GM18870 (cell line): ENCODE measurements around the gene TFAP2A.

Experiments
- ATAC-seq: cut with Tn5 transposase; IDR thresholded peaks from one replicate; pipeline ENCODE4 v1.9.1; 2021; ENCODE audit warnings: moderate library complexity; ENCODE audit not compliant: unreplicated experiment

Gene TFAP2A

DNA sequence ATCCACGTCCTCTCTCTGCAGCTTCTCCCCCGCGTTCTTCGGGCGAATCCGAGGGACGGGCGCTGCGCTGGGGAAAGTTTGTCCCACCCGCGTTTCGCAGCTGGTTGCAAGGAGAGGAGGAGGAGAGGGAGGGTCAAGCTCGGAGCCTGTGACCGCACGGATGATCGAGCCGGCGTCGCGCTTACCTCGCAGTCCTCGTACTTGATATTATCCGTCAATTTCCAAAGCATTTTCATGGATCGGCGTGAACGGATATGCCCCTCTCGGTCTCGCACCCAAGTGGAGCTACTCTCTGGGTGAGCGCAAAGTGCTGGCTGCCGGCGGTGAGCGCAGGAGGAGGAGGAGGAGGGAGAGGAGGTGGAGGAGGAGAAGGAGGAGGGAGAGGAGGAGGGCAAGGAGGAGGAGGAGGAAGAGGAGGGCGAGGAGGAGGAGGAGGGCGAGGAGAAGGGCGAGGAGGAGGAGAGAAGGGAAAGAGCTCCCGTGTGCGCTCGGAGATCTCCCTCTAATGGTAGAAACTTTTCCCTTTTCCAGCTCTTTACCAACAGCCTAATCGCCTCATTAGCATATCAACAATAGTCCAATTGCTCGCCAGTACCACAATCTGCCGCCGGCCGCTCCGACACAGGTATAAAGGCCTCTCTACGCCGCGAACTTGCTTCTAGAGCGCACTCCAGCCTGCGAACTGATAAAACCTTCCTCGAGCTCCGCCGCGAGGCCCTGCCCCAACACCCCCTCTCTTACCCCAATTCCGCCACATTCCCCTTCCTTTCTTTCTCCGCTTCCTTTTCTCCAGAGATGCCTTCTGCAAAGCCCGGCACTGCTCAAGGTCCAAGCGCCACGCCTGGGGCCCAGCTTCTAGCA, at the start of gene TFAP2A:
Gene TFAP2A (minus strand): TSS at position 319 of the 861 bp plus-strand sequence. CDS start 83 bp downstream, at position 236.
- no peak for ATAC-seq

DNA sequence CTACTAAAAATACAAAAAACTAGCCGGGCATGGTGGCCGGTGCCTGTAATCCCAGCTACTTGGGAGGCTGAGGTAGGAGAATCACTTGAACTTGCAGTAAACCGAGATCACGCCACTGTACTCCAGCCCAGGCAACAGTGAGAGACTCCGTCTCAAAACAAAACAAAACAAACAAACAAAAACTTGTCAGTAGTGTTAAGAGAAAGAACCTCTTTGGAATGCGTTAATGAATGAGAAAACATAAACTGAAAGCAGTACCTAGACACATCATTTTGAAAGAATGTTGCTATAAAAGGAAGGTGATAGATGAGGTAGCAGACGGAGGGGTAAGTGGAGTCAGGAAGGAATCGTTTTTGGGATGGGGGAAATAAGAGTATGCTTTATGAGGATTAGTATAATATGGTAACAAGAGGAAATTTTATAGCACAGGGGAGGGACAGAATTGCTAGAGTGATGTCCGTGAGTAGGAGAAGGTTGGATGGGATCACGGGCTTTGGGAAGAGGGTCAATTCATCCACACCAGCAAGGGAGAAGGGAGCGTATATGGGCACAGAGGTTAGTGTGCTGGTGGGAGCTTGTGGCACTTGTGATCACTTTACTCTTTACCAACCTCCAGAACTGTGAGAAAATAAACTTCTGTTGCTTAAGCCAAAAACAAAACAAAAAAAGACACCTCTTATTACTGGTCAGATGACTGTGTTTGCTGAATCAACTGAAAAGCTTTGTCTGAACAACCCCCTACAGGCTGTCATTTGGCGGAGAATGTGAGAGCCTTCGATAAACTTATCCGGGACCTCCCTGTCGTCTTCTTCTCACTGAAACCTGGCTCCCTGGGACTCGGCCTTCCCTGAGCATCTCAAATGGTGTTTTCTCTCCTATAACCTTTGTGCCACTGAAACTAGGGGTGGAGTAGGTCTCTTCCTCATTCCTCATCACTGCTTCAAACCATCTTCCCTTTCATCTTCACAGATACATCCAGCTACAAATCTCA, 48.9 kb upstream of the TFAP2A start:
- ATAC-seq, result no peak

DNA sequence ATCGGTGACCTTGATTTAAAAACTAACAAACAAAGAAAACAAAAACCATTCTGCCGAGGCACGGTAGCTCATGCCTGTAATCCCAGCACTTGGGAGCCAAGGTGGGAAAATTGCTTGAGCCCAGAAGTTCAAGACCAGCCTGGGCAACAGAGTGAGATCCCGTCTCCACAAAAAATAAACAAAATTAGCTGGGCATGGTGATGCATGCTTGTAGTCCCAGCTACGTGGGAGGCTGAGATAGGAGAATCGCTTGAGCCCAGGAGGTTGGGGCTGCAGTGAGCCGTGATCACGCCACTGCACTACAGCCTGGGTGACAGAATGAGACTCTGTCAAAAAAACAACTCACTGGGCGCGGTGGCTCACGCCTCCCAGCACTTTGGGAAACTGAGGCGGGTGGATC, 48.2 kb upstream of the TFAP2A start:
- ATAC-seq, result no peak

DNA sequence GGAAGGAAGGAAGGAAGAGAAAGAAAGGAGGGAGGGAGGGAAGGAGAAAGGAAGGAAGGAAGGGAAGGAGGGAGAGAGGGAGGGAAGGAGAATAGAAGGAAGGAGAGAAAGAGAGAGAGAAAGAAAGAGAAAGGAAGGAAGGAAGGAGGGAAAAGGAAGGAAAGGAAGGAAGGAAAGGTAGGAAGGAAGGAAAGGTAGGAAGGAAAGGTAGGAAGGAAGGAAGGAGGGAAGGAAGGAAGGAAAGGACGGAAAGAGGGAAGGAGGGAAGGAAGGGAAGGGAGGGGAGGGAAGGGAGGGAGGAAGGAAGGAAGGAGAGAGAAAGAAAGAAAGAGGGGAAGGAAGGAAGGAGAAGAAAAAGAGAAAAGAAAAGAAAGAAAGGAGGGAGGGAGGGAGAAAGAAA, 47.0 kb upstream of the TFAP2A start:
- no peak for ATAC-seq

DNA sequence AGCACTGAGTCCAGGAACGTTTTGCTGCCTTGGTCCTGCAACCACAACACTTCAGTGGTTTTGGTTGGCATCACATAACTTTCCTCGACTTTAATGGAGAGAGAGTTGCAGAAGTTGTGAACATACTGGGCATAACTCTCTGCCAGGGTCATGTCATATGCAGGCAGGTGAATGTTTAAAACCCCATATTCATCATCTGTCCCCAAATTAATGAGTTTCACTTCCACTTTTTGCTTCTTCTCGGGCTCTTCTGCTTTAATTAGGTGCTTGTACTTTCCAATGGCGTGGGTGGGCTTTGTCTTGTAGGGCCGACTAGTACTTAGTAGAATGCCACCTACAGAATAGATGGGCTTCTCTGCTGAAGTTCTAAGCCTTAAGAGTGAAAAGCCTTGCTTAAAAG, 45.2 kb upstream of the TFAP2A start:
- peak; percentile 99 for ATAC-seq

DNA sequence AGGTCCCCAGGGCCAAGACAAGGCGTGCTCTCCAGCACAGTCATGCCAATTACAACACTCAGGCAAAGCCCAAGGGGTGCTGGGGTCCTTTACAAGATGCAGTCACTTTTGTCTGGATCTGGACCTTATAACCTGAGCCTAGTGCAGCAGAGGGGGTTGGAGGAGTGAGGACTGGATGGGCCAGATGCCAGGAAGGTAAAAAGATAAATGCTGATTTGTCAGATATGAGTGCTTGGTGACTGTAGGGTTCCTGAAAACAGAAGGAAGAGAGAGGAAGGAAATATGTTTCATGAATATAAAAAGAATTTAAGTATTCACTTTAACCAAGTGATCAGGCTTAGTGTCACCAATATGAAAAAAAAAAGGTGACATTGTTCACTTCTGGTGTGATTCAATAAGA, 43.4 kb upstream of the TFAP2A start:
- ATAC-seq, result no peak

DNA sequence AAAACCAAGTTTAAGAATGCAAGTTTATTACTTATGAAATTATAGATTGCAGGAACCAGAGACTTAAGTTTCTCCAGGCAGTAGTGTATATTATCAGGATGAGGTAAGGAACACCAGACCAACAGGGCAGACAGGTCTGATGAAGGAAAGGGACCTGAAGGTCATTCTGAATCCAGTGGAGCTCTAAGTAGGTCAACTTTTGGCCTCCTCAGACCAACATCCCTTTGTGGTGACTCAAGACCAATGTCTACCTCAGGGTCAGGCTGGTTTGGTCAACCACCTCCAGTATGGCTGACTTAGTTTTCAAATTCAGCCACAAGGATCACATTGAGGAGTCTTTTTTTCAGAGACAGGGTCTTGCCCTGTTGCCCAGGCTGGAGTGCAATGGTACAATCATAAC, 38.7 kb upstream of the TFAP2A start:
- no peak for ATAC-seq

DNA sequence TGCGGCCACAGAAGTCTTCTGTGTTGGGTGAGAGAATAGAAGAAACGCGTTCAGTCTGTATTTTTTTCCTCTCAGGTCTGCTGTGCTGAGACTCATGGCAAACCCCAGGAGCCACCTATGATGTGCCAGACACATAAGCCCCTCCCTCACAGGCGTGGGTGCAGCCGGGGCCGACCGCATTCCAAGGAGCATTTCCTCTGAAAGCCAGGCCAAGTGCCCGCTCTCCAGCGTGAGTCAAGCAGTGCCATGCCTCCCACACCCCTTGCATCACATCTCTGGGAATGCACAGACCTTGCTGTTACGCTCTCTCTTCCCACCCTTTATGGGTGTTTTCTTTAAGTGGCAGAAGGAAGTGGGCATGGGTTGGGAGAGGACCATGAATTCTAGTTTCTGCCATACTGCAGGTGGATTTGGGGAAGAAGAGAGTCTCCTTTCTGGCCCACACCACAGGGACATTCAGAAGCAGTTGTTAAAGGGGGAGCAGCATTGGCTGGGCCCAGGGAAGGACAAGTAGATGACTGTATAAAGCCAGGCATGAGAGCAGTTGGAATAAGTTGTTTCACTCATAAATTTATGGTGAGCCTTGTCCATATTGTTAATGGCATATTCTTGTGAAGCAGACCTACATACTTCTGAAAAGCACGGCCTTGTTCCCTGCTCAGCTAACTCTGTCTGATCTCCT, 37.1 kb upstream of the TFAP2A start:
- no peak for ATAC-seq

DNA sequence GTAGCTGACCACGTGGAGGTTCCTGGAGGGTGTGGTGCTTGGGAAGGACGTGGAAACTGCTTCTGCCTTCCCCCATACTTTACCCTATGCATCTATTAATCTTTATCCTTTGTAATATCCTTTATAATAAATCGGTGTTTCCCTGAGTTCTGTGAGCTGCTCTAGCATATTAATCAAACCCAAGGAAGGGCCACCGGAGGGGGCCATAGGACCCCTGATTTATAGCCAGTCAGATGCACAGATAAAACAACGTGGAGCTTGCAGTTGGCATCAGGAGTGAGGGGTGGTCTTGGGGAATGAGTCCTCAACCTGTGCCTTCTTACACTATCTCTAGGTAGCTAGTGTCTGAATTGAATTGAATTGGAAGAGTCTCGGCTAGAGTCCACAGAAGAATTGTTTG, 36.5 kb upstream of the TFAP2A start:
- no peak for ATAC-seq

DNA sequence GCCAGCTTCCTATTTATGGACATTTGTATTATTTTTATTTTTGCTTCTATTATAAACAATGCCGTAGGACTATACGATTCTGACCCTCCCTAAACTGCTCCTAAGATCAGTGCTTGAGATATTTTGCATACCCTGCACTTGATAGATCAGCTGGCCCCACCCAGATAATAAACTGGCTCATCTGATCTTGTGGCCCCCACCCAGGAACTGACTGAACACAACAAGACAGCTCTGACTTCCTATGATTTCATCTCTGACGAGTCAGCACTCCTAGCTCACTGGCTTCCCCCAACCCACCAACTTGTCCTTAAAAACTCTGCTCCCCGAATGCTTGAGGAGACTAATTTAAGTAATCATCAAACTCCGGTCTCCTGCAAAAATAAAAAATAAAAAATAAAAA, 34.9 kb upstream of the TFAP2A start:
- no peak for ATAC-seq

DNA sequence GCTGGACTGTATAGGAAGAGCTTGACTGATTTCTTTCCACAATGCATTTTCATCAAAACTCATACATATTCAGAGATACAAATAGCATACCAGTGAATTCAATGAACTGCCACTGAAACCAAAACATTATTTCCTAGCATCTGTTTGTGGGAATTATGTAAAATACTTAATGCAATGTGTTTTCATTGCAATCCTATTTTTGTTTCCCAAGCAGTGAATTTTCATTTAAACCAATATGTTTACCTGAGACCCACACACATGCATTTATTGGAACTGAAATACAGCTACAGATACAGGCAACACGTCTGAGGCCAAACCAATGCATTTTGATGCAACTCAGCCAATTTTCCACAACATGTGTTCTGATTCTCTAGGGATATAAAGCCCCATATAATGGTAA, 33.2 kb upstream of the TFAP2A start:
- no peak for ATAC-seq

DNA sequence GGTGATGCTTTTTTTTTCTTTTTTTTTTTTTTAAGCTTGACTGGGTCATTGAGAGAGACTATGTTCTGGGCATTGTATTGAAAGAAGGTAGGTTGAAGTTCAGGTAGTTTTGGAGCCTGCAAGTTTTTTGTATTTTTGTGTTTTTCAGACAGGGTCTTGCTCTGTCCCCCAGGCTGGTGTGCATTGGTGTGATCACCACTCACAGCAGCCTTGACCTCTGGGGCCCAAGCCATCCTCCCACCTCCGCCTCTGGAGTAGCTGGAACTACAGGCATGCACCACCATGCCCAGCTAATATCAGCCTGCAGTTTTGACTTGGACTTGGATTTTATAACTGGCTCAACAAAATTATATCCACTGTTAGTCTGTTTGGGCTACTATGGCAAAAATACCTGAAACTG, 31.7 kb upstream of the TFAP2A start:
- ATAC-seq, result no peak

DNA sequence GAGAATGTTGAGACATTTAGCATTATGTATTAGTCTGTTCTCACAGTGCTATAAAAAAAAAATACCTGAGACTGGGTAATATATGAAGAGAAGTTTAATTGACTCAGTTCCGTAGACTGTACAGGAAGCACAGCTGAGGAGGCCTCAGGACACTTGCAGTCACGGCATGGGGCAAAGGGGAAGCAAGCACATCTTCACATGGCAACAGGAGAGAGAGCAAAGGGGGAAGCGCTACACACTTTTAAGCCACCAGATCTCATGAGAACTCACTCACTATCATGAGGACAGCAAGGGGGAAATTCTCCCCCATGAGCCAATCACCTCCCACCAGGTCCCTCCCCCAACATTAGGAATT, 26.8 kb upstream of the TFAP2A start:
- no peak for ATAC-seq

DNA sequence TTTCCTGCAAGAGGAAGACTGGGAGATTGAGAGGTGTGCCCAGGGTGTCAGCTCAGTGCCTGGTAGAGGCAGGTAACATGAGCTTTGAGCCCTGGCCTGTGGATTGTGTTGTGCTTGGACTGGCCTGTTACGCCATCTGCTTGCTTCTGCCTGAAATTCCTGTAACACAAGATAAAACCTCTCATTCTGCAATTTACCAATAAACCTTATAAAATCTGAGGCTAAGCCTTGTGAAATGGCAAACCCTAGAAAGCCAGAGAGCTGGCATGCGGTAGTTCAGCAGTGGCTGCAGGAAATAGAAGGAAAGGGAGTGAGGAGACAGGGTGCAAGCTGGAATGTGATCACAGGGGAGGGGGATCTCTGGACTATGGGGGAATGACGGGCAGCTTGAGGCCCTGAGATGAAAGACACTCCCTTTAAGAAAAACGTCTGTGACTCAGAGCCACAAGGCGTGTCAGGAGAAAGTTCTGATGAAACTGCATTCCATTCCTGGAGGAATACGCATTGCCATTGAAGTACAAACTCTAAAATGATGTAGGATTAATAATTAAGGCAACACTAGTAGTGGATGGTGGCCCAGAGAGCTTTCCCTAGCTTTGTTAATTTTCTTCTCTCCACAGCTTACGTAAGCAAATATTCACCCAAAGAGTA, 26.3 kb upstream of the TFAP2A start:
- ATAC-seq, result no peak

DNA sequence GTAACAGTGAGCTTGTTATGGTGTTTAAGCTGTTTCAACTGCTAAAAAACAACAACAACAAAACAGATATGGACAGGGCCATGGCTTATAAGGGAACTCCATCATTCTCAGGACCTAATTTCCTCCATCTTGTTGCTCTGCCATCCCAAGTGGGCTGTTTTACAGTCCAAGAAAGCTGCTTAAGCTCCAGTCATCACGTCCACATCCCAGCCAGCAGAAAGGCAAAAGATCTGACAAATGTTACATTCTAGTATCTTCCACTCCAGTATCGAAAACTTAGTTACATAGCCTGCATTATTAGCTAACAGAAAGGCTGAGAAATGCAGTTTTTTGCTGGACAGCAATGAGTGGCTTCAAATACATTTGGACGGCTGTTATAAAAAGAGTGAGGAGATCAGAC, 23.0 kb upstream of the TFAP2A start:
- no peak for ATAC-seq

DNA sequence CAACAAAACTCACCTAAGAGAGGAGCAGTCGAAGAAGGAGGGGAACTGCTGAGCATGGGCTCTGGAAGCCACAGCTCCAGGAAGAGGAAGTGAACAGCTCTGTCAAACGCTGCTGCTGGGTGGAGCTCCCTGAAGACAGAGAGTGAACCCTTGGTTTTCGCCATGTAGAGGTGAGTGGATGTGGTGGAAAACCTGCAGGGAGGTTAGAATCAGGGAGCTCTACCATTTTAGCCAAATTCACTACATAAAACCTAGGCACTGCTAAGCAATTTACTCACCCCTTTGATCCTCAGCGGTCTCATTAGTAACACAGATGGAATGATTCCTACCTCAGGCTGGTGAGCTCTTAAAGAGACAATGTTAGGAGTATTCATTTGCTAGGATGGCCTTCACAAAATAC, 19.4 kb upstream of the TFAP2A start:
- ATAC-seq, result no peak

DNA sequence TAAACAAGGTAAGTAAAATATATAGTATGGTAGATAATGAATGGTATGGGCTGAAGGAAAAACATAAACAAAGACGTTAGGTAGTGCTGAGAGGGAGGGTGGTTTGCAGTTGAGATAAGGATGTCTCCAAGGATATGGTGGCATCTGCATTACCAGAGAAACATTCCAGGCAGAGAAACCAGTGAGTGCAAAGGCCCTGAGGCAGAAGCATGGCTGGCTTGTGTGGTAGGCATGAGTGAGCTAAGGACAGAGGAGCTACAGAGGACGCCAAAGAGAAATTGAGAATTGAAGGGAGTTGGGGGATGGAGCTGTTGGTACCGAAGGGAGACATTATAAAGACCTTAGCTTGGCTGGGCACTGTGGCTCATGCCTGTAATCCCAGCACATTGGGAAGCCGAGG, 18.4 kb upstream of the TFAP2A start:
- ATAC-seq, result no peak

DNA sequence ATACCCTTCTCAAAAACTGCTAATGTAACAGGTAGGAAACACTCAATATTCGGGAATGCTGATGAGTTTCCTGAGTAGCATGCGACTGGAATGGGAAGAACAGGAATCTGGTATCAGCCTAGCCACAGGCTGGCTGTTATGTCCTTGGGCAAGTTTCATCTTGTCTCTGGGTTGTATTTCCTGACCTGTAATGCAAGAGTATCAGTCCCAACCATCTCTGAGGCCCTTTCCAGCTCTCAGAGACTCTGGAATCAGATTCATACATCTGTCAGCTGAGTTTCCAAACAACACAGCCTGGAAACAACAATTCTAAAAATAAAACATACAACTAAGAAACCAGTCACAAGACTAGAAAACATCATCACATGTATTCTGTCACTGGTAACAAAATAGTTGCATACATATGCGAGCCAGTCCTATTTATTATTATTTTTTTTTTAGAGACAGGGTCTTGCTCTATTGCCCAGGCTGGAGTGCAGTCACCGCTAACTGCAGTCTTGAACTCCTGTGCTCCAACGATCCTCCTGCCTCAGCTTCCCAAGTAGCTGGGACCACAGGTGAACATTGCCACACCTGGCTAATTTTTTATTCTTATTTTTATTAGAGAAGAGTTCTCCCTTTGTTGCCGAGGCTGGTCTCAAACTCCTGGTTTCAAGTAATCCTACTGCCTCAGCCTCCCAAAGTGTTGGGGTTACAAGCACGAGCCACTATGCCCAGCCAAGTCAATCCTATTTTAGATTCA, 16.7 kb upstream of the TFAP2A start:
- no peak for ATAC-seq

DNA sequence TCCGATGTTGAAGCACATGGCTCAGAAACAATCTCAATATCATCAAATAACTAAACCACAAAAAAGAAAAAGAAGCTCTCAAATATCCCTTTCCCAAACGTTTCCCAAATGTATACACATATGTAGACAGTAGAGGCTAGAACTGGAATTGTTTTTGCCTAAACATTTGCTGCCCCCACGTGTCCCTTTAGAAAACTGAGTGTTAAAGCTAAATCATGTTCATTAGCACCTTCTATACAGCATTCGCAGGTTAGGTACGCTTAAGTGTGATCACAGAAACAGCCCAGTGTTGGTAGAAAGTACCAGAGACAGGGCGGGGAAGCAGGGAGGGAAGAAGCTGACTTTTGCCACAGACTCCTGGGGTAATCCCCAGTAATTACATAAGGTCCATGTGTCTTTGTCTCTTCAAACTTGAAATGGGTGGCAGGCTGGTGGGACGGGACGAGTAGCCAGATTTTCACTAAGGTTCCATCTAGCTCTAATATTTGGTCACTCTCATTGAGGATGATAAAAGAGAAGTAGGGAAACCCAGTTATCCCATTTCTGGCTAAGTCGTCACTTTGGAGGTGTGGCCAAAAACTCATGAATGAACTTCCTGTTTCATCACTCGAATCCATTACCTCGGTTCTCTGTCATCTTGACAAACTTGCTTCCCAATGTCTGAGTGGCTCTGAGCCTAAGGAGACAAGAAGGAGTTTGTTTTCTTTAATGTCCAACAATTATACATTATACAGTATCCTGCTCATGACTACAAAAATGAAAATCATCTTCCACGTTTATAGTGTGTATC, 15.0 kb upstream of the TFAP2A start:
- peak; percentile 73 for ATAC-seq
